GM12892 (cell line): Measurements from ENCODE around the gene PITPNM2.

Experiments
- POLR2A ChIP-seq: IDR thresholded peaks from 2 replicates; pipeline ENCODE4 v1.6.1; 2011; ENCODE audit warnings: low read depth, low read length, control low read depth
- POLR2AphosphoS5 ChIP-seq: IDR thresholded peaks from 2 replicates; pipeline ENCODE4 v1.6.1; 2011; ENCODE audit warnings: low read depth, low read length, control low read depth
- TAF1 ChIP-seq: IDR thresholded peaks from 2 replicates; pipeline ENCODE4 v1.6.1; 2011; ENCODE audit warnings: low read depth, mild to moderate bottlenecking, control low read depth, low read length, borderline replicate concordance

GRCh38 chr12:123199936-123200335, 49.0 kb upstream of the PITPNM2 start:
- TF ChIP-seq POLR2A: no peak
- no peak for TF ChIP-seq POLR2AphosphoS5
- TF ChIP-seq TAF1: no peak
